GM19099 (cell line): ENCODE data around the gene STK39.

Experiments used
- POLR2A ChIP-seq: IDR thresholded peaks from 3 replicates; pipeline ENCODE4 v1.6.1; 2011; ENCODE audit warnings: low read depth; ENCODE audit not compliant: insufficient read length; ENCODE audit errors: extremely low read depth

The STK39 gene

GRCh38 chr2:168246072-168246482 is 1.3 kb downstream of the STK39 start:
- no peak for TF ChIP-seq POLR2A

DNA sequence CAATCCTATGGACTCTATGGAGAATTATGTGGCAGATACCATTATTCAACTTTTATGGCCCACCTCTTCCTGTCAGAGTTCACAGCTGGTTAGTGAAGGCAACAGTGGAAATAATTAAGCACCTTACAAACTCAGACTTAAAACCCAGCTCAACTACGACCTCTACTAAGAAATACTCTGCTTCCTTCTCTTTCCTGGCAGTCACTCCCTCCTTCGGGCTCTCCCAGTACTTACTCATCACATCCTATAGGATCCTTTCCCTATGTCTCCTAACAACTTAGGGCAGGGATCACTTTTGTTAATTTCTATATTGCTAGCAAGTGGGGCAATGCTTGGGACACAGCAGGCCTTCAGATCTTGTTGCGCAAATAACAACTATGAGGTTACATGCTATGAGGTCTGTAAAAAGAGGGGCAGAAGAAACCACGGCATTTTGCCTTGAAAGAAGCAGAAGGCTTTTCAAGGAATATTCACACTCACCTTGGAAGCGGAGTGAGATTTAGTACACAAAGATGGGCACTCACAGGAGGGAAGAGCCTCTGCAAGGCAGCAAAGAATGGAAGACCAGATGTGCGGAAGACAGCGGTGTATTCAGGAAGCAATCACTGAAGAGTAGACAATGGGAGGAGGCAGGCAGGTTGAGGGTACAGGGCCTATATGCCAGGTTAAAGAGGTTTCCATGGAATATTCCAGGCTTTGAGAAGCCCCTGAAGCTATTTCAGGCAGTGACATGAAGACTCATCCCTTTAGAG is 2.1 kb downstream of the STK39 start:
- TF ChIP-seq POLR2A = no peak

DNA sequence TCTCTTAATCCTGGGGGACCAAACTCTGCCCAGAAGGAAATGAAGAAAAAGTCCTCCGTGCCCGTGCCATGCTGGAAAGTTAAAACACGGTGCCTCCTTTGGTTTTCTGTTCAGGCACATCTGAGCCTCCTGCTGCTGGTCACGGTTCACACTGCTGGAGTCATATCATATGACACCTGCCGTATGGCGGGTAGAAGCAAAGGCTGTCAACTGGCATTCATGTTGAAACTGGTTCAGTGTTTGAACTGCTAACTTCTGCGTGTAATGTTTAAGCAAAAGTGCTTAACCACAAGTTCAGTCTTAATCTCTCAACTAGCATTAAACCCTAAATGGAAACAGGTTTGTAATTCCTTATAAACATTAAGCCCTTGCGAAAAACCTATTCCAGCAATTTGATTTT is 3.1 kb downstream of the STK39 start:
- no peak for TF ChIP-seq POLR2A

DNA sequence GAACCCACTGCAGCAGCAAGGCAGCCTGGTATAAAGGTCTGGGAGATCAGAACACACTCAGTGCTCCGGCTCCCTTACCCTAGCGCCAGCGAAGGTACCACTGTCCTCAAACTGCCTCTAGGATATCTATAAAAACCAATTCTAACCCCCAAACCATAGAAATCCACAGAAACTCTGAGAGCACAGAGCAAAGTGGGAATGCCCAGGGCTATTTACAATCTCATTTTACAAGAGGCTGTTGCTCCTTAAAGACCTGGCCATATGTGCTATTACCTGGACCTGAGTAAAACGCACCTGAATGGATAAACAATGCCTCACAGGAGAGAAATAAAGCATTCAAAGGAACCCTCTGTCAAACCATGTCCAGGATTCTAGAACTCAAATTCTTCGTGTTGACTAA is 4.3 kb downstream of the STK39 start:
- TF ChIP-seq POLR2A = no peak

DNA sequence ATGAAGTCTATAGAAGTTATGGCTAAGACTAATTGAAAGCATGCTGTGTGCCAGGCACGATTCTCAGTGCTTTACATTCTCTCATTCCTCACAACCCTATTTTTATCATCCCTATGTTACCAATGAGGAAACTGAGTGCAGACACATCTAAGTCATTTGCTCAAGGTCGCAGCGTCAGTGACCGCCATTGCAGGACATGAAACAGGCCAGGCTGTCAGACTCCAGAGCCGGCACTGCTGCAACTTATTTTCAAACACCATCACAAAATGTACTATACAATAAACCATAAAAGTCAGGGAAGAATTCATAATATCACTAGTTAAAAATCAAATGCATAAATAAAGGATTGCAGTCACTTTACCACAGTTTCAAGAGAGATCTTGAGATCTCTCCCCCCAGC is 5.6 kb downstream of the STK39 start:
- TF ChIP-seq POLR2A = no peak

GRCh38 chr2:168241208-168241607 is 6.2 kb downstream of the STK39 start:
- TF ChIP-seq POLR2A = no peak

DNA sequence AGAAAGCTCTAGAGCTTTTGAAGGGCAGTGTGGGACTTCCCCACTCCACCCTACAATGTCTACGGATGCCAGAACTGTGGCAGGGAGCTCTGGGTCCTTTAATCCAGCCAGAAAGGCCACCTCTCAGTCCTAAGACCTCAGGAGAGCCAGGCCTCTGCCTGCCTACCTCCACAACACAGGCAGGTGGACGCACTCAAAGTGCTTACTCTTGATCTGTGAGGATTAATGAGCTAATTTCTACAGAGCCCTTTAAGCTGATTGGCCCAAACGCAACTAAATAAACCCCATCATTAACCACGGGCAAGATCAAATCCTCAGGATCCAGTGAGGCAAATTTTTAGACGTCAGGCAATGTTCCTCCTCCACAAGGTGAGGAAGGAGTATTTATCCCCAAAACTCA is 8.1 kb downstream of the STK39 start:
- TF ChIP-seq POLR2A = no peak

GRCh38 chr2:168237741-168238140 is 9.7 kb downstream of the STK39 start:
- TF ChIP-seq POLR2A = no peak

DNA sequence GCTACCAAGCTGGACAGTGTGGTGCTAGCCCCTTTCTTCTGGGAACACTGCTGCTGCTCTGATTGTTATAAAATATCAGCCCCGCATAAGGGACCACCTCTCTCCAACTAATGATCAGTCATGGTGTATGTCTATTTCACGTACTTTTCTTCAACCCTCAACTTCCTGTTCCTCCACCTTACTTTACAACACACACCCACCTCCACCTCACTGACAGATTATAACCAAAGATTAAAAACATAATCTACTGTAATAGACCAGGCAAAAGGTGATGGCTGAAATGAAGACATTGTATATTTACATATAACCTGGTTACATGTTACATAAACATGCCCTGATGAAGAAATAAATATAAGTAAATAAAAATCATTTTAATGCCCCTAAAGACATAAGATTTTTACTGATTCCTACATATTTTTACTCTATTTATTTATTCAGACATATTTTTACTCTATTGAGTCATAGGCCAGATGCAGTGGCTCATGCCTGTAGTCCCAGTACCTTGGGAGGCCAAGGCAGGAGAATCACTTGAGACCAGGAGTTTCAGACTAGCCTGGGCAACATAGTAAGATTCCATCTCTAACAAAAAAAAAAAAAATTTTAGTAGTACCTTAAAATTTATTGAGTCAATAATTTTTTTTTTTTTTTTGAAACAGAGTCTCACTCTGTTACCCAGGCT is 12.8 kb downstream of the STK39 start:
- TF ChIP-seq POLR2A = no peak

DNA sequence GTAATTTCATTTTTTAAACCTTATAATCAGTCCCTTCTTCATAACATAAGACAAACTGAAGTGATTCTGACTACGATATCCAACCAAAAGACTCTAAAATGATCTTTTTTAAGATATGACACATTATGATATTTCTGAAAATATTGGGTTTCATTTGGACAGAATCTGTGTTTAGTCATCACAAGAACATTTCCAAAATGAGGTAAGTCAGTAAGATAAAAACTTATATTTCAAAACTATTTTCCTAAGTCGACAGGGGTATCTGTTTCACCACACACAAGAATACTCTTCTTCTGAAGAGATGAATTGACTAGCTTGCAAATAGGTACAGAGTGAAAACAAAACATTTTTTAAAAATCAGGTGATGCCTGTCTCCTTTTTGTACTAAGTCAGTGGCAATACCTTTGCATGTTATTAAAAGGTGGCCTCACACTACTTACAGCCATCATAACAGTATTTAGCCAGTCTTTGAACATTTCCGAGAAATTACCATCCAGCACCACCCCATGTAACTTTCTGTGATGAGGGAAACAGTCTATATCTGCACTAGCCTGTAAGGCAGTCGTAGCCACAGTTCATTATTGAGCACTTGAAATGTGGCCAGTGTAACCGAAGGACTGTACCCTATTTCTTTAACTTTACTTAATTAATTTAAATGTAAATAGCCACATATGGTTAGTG is 13.5 kb downstream of the STK39 start:
- no peak for TF ChIP-seq POLR2A

- no peak for TF ChIP-seq POLR2A
These were observed 14.2 kb downstream of the STK39 start for GRCh38 chr2:168233166-168233565.

GRCh38 chr2:168231609-168232241 is 15.7 kb downstream of the STK39 start:
- TF ChIP-seq POLR2A = no peak

DNA sequence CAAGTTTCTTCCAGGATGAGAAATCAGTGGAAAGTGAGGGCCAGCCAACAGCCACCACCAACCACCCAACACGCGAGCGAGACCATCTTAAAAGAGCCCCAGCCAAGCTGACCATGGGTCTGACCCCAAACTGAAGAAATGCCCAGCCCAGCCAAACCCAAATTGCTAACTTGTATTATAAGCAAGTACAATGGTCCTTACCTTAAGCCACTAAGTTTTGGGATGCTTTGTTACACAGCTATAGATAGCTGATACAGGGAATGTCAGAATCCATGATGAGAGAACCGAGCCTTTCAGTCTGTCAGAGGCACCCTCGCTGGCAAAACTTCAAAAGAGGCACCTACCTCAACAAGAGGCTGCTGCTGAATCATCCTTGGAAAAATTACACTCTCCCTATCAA is 17.0 kb downstream of the STK39 start:
- TF ChIP-seq POLR2A = no peak

- no peak for TF ChIP-seq POLR2A
These were observed 23.0 kb downstream of the STK39 start for GRCh38 chr2:168224346-168224745.

GRCh38 chr2:168222088-168222487 is 25.3 kb downstream of the STK39 start:
- TF ChIP-seq POLR2A = no peak

DNA sequence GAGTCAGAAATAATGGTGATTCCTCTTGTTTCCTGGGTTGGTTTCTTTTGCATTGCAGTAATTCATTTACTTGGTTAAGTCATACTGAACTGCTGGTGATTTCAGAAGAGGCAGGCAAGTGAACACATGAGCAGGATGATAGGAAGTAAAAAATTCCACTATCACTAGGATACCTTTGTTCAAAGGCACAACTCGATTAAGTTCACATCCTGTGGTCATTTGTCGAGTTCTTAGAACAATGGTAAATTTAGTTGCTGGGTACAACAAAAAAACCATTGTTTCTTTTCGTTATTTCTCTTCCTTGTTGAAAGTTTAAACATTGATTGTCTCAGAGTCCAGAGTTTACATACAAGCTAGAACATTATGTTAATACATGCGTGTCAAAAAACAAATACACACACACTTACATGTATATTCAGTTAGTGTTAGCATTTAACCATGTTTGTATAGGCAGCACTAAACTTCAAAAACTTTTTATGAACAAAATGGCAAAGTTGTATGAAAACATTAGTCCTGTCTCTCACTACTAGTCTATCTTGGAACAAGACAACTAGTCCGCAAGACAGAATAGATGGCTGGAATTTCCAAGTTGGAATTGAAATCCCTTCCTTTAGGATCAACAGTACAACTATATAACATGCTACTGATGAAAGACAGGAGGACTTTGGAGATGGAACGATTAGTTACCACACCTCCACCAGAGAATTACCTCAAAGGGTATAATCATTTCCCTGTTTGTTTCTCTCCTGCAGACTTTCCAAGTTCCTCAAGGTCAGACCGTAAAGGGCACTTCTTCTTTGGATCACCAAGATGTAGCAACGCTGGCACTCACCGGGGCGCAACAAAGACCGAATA is 26.2 kb downstream of the STK39 start:
- no peak for TF ChIP-seq POLR2A
